NCI-H2227 (cell line): Measurements from ENCODE around the gene CSRNP2.

ENCODE experiments used
- DNase-seq: peaks from one replicate; lab custom pipeline; 2025; ENCODE audit not compliant: unreplicated experiment; lab: John Stamatoyannopoulos, UW

The CSRNP2 gene, protein sequence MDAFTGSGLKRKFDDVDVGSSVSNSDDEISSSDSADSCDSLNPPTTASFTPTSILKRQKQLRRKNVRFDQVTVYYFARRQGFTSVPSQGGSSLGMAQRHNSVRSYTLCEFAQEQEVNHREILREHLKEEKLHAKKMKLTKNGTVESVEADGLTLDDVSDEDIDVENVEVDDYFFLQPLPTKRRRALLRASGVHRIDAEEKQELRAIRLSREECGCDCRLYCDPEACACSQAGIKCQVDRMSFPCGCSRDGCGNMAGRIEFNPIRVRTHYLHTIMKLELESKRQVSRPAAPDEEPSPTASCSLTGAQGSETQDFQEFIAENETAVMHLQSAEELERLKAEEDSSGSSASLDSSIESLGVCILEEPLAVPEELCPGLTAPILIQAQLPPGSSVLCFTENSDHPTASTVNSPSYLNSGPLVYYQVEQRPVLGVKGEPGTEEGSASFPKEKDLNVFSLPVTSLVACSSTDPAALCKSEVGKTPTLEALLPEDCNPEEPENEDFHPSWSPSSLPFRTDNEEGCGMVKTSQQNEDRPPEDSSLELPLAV

DNA sequence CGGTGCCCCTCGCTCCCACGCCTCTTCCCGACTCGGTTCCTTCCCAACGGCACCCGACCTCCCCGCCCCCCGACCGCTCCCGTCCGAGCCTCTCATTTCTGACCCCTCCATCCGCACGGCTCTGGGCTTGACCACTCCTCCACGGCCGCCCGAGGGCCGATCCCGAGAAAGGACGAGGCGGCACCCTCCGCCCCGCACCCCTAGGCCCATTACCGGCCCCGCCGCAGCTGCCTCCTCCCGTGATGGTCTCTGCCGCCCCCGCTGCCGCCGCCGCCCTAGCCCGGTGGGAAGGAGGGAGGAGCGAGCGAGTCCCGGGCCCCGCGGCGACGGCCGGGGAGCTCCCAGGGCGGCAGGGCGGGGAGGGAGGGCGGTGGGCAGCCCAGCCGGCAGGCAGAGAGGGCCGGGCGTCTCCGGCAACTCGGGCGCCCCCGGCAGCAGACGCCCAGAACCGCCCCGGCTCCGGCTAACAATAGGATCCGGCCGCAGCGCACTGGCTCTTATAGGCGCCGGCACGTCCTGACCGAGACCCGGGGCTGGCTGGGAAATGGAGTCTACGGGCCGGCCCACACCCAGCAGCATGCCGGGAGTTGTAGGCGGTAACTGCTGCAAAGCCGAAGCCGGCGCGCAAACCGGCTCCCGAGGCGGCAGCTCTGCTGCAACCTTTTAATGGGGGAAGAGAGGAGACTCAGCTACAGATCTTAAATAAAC lies at the start of gene CSRNP2:
Gene CSRNP2 (minus strand): TSS at position 471 of the 708 bp plus-strand sequence. CDS start 7,035 bp downstream, outside the sequence.
- peak; percentile 95 for DNase-seq

DNA sequence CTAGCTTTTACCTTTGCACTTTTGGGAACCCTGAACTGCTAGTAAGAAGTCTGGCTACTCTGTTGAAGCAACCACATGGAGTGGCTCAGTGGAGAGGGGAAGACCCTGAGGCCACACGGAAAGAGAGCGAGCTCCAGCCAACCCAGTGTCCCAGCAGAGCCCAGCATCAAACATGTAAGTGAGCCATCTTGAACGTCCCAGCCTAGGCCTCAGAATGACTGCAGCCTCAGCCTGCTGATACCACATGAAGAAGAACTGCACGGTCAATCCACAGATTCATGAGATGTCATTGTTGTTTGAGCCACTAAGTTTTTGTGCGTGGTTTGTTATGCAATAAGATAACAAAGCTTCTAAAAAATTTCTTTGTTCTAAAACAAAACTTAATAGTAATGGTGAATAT lies 49.3 kb upstream of the CSRNP2 start:
- no peak for DNase-seq

DNA sequence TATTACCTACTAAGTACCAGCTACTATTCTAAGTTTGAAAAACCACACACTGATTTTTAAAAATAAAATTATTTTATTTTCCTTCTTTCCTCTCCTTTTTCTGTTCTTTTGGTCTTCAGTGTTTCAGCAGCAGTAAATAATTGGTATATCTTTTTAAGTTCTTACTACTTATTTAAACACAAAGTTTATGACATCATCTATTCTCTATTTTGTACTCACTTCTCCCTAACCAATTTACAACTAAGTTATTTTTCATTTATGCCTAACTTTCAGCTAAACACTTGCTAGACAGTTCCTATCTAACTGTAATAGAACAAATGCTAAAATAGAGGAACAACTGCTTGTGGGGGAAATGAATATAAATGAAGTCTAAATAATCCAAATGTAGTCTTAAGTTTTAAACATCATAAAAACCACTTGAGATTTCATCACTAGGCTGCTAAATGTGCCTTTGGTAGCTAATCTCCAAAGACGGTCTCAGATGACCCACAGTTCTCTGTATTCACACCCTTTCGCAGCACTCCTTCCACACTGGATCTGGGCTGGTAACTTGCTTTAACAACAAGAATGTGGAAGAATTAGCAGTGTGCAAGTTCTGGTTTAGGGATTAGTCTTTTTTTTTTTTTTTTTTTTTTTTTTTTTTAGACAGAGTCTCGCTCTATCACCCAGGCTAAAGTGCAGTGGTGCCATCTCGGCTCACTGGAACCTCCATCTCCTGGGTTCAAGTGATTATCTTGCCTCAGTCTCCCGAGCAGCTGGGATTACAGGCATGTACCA lies 48.5 kb upstream of the CSRNP2 start:
- no peak for DNase-seq

DNA sequence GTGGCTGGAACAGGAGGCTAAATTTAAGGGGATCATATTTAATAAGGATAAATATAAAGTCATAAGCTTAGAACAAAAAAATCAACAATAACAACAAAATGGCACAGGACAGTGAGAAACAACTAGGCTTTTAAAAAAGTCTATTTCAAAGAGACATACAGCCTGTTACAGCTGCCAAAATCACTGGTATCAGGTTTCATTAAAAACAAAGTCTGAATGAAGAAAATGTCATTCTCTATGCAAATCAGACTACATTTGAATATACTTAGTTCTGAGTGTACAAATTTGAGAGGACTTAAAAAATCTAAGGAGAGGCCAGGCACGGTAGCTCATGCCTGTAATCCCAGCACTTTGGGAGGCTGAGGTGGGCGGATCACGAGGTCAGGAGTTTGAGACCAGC lies 45.5 kb upstream of the CSRNP2 start:
- DNase-seq, result no peak

DNA sequence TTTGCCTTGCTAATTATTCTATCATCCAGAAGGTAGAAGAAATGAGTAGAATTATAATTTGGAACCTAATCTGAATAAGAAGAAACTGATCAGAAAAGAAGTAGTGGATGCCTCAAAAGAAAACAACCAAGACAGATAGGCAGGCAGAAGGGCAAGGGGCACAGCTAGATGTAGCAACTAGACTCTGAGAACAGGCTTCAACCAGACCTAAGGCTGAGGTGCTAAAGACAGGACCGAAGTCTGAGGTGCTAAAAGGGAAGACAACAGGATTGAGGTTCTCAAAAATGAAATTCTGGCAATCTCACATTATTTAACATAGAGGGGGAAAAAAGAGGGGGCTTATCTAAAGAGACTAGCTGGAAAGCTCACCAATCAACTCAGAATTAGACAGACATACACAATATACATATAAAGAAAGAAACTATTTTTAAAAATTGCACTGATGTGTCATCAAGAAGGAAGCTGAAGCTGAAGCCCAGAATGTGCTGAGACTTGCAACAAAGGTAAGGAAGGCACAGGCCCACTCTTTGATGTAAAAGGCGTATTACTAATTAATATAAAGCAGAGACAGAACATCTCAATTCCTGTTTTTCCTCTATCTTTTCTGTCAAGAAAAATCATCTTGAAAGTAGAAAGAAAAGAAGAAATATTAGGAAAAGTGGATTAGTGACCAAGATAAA lies 43.8 kb upstream of the CSRNP2 start:
- no peak for DNase-seq

DNA sequence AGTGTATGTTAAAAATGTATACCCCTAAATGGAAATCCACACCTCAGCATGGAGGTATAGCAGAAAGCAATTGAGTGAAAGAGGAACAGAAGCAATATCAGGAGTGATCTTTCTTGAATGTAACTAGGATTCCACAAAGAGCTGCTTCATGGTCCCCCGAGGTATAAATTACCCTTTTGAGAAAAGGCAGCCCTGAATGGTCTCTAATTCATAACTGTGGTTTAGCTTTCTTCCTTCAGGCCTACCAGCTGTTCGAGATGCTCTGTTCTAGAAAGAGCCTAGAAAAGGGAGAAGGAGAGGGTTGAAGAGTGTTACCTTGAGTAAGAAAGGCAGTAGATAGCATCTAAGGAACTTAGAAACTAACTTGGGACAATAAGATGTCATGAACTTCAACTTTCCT lies 42.9 kb upstream of the CSRNP2 start:
- no peak for DNase-seq

DNA sequence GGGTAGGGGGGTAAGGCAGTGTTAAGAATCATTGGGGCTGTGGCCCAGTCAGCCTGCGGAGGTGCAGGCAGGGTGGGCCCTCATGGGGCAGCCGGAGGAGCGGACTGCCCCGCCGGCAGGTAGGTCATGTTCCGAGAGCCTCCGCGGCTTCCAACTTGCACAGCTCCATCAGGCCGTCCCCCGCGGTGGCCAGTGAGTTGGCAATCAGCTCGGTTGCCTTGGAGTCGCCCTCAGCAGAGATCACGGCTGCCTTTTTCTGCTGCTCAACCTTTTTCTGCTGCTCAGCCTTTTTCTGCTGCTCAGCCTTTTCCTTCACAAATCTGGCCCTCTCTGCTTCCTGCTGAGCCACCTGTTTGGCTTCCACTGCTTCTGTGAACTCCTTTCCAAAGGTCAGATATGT lies 41.1 kb upstream of the CSRNP2 start:
- no peak for DNase-seq

DNA sequence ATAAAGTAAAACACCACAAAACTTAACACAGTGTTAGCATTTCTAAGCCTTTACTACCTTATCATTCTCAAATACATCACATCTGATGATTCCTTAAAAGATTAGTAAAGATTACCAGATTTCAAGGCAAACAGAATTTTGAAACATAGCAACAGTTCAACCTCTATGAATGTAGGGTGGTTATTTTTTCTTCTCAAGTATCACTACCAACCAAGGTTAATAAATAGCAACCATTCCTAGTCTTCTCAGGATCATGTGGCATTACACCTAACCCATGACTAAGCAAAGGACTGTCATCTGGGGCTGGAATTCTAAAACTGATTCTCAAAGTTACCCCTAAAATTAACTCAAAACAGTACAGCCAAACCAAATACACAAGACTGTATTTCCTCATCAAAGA lies 39.4 kb upstream of the CSRNP2 start:
- DNase-seq, result no peak

DNA sequence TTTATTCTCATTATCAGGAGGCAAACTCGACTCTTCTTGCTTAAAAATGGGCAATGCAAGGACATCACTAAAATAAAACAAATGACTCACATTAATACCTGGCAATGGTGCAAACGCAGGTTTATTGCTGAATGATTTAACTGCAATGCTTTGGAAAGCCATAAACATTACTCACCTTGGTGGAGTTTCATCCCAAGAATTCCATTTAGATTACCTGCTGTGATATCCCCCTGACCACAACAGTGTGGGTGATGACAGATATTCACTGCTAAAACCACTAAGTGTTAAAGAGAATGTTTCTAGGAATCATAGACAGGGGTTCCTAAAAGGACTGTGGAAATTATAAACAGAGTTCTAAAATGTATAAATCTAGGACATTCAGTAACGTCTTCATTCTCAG lies 35.3 kb upstream of the CSRNP2 start:
- DNase-seq, result no peak

DNA sequence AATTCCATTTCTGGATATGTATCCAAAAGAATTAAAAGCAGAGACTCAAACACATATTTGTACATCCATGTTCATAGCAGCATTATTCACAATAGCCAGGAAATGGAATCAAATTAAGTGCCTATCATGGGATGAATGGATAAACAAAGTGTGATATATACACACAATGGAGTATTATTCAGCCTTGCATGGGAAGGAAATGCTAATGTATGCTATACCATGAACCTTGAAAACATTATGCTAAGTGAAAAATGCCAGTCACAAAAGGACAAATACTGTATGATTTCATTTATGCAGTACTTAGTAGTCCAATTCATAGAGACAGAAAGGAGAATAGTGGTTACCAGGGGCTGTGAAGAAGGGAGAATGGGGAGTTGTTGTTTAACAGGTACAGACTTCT lies 32.1 kb upstream of the CSRNP2 start:
- no peak for DNase-seq

DNA sequence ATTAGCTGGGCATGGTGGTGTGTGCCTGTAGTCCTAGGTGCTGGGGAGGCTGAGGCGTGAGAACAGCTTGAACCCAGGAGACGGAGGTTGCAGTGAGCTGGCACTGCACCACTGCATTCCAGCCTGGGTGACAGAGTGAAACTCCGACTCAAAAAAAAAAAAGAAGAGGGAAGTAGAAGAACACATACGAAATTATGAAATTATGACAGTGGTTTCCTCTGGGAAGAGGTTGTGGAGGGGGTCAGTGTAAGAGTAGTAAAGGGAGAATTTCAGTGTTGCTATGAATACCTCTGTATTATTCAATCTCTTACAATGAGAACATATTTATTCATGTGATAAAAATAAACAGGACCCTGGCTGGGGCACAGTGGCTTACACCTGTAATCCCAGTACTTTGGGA lies 24.7 kb upstream of the CSRNP2 start:
- no peak for DNase-seq

DNA sequence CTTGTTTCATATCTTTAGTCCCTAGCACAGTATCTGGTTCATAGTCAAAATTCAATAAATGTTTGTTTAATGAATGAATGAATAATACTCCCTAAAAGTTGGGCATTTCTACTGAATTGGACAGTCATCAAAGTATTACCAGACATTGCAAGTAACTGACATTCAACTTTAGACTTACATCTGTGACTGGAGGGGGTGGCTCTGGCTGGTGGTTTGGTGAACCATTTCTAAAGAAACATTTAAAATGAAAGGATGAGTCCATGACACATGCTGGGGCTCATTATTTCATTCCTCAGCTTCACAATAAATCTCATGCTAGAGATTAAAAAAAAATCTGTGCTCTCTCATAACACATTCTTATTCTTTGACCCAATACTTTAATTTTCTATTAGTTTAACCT lies 20.6 kb upstream of the CSRNP2 start:
- no peak for DNase-seq

DNA sequence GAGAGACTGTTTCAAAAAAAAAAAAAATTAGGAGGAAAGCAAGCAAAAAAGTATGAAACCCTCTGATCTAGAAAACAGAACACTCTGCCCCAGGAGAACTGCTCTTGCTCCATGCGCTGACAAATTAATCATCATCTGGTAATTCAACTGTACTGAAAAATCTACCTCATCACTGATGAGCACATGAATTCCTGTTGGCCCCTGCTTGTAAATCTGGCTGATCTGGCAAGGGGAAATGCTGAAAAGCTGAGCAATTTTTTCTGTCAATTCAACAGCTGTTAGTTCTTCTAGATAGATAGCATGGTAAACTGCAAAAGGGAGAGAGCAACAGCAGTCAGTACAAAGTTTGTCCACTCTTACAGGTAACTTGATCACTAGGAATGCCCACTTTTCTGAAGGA lies 15.2 kb upstream of the CSRNP2 start:
- no peak for DNase-seq

DNA sequence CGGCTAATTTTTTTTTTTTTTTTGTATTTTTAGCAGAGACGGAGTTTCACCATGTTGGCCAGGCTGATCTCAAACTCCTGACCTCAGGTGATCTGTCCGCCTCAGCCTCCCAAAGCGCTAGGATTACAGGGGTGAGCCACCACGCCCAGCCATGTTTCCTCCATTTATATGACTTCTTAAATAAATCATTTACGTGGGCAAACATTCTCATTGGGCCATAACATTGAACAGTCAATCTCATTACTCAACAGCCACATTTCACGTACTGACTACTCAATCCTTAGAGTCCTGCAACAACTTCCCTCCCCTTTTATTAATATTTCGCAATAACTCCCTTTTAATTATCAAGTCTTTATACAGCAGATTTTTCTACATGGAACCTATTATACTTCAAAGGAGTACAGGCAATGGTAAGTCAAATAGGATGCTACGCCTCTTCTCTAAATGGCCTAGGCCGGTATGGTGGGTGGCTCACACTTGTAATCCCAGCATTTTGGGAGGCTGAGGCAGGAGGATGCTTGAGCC lies 7.4 kb upstream of the CSRNP2 start:
- DNase-seq, result no peak

DNA sequence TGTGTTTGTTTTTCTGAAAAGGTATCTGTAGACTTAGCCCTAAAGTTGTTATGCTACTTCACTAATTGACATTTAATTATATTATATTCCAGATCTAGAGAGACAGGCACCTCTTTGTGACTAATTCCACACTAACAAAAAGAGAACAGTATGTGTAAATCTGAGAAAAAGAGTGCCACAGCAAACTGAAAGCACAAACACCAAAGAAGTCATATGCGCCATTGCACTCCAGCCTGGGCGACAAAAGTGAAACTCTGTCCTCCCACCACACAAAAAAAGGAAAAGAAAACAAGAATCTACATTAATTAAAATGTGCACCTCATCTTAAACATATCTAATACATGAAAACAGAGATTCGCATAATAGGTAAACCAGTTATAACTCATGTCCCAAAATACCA lies 4.4 kb upstream of the CSRNP2 start:
- DNase-seq, result no peak

DNA sequence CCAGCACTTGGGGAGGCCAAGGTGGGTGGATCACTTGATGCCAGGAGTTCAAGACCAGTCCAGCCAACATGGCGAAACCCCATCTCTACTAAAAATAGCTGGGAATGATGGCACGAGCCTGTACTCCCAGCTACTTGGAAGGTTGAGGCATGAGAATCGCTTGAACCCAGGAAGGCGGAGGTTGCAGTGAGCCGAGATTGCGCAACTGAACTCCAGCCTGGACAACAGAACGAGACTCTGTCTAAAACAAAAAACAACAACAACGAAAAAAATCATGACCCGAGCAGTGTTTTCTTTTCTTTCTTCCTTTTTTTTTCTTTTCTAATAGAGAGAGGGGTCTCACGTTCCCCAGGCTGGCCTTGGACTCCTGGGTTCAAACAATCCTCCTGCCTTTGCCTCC lies 3.5 kb upstream of the CSRNP2 start:
- no peak for DNase-seq

DNA sequence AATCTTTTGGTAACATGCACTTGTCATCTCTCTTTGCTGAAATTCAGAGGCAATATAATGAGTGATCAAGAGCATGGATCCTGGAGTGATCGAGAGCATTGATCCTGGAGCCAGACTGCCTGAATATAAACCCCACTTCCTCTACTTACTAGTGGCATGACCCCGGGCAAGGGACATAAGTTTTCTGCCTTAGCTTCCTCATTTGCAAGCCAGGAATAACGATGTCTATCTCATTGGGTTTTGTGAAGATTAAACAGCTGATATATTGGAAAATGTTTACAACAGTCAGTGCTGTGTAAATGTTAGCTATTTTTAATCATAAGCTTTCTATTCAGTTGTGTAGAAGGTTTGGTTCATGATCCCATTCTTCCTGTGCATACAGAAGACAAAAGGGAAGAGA lies 2.4 kb upstream of the CSRNP2 start:
- DNase-seq, result no peak

DNA sequence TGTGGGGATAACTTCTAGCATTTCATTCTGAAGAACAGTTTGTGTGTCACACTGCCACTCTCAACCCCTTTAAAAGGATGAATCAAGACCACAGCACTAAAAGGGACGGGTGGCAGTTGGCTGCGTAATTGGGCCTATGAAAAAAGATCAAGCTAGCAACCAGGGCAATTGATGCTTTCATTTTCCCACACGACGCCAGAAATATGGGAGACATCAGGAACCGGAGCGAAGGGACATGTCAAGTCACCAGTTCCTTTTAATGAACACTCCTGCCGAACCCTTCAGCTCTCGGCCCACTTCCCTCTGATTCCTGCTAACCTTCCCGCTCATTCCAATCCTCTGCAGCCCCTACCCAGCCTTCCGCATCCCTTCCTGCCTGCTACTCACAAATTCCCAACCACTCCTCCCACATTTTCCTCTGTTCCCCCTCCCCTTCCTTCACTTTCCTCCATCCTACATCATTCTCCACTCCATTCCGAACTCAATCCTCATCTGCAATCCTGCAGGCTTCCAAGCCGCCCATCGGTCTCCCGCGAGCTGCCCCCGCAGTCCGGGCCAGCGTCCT lies 753 bp downstream of the CSRNP2 start:
- DNase-seq, result peak; percentile 65

DNA sequence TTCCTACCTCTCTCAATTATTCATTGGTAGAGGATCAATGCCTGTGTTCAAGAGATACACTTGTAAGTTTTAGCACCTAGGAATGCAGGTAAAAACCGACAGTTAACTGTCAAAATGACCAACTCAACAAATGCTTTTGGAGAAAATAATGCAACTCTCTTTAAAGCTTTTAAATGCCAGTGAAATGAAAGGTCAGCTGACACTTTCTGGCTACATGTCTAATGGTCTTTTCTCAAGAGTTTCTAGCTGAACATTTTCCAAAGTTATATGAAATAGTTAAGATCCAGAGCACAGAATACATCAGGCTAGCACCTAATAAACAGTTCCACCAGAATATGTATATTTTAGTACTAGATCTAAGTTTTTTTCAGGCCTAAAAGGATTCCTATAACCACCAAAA lies 2.0 kb downstream of the CSRNP2 start:
- DNase-seq, result no peak

DNA sequence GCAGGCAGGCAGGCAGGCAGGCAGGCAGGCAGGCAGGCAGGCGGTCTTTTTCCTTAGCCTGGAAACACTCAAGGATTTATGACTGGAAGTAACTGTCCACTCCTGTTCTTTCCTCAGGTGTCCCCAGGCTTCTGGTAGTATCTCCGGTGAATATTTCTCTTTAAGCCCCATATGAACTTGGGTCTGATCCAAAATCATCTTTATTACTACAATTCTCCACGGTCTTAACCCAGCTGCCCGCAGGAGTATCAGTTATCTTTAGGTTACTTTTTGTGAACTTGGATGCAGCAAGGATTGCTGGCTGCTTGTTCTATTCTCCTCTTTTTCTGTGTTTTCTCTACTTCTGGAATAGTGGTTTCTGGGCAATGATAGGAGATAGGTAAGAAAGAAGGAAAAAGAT lies 3.3 kb downstream of the CSRNP2 start:
- DNase-seq, result no peak
